HepG2 (cell line): ENCODE results near the gene PPP4C. TPM values are rescaled to one million over a fixed set of nuclear protein-coding genes. Genes with fewer than 3 reads are reported as not detected.

Experiments used
- AGO1 ChIP-seq: fragments of 200-400 bp; formaldehyde crosslinking; IDR thresholded peaks from 2 replicates; pipeline ENCODE4 v1.6.1; 2017; ENCODE audit warnings: mild to moderate bottlenecking, low read depth, low read length, moderate library complexity; ENCODE audit not compliant: poor library complexity, severe bottlenecking
- AHR ChIP-seq: IDR thresholded peaks from 2 replicates; pipeline ENCODE4 v1.6.1; 2018; ENCODE audit warnings: missing genetic modification reagents, missing compliant biosample characterization
- CBX1 ChIP-seq: IDR thresholded peaks from one replicate; pipeline ENCODE4 v1.6.1; 2016; ENCODE audit warnings: antibody characterized with exemption, low read depth
- CC2D1A ChIP-seq: sonication (generic); formaldehyde crosslinking; IDR thresholded peaks from 2 replicates; pipeline ENCODE4 v1.8.1; 2023; ENCODE audit warnings: mild to moderate bottlenecking, missing genetic modification reagents
- FOXJ3 ChIP-seq: sonication (generic); formaldehyde crosslinking; IDR thresholded peaks from 2 replicates; pipeline ENCODE4 v1.4.0; 2020; ENCODE audit warnings: missing genetic modification reagents, mild to moderate bottlenecking, borderline replicate concordance
- HMG20B ChIP-seq: conservative IDR thresholded peaks from 2 replicates; pipeline ENCODE4 v1.6.1; 2016; ENCODE audit warnings: missing genetic modification reagents, missing compliant biosample characterization
- JARID2 ChIP-seq: sonication (generic); formaldehyde crosslinking; IDR thresholded peaks from 2 replicates; pipeline ENCODE4 v1.8.1; 2023; ENCODE audit warnings: missing genetic modification reagents, inconsistent platforms; ENCODE audit not compliant: insufficient replicate concordance
- JUN ChIP-seq: sonication (generic); formaldehyde crosslinking; IDR thresholded peaks from 2 replicates; pipeline ENCODE4 v1.4.0; 2020; ENCODE audit warnings: mild to moderate bottlenecking, missing genetic modification reagents
- KDM6A ChIP-seq: IDR thresholded peaks from 2 replicates; pipeline ENCODE4 v1.6.1; 2016; ENCODE audit warnings: low read depth
- KLF16 ChIP-seq, 2 experiments: sonication (generic) in 1 of 2; formaldehyde crosslinking in 1 of 2; IDR thresholded peaks; 2 replicates each; pipeline versions ENCODE4 v1.6.1 to v1.8.0; 2016 to 2023; ENCODE audit warnings: missing genetic modification reagents in 2 of 2, missing compliant biosample characterization in 1 of 2
- NFYC ChIP-seq: IDR thresholded peaks from 2 replicates; pipeline ENCODE4 v1.6.1; 2016; ENCODE audit warnings: missing genetic modification reagents, missing compliant biosample characterization
- NPAS2 ChIP-seq: sonication (generic); formaldehyde crosslinking; IDR thresholded peaks from 2 replicates; pipeline ENCODE4 v1.8.0; 2022; ENCODE audit warnings: mild to moderate bottlenecking, missing genetic modification reagents, borderline replicate concordance
- NRL ChIP-seq: sonication (generic); formaldehyde crosslinking; IDR thresholded peaks from 2 replicates; pipeline ENCODE4 v1.5.0; 2020; ENCODE audit warnings: missing genetic modification reagents, mild to moderate bottlenecking, moderate library complexity, borderline replicate concordance
- SNAPC2 ChIP-seq: sonication (generic); formaldehyde crosslinking; IDR thresholded peaks from 2 replicates; pipeline ENCODE4 v1.8.1; 2022; ENCODE audit warnings: mild to moderate bottlenecking, missing genetic modification reagents
- SNRNP70 ChIP-seq: fragments of 200-400 bp; formaldehyde crosslinking; IDR thresholded peaks from 2 replicates; pipeline ENCODE4 v1.6.1; 2017; ENCODE audit warnings: mild to moderate bottlenecking, low read depth, low read length, moderate library complexity
- TRIM24 ChIP-seq: sonication (generic); formaldehyde crosslinking; IDR thresholded peaks from 2 replicates; pipeline ENCODE4 v1.8.0; 2022; ENCODE audit warnings: mild to moderate bottlenecking, missing genetic modification reagents
- ZBTB39 ChIP-seq: sonication (generic); formaldehyde crosslinking; IDR thresholded peaks from 2 replicates; pipeline ENCODE4 v1.5.0; 2020; ENCODE audit warnings: missing genetic modification reagents
- ZNF501 ChIP-seq: sonication (generic); formaldehyde crosslinking; IDR thresholded peaks from 2 replicates; pipeline ENCODE4 v1.5.1; 2020; ENCODE audit warnings: mild to moderate bottlenecking, moderate library complexity, missing genetic modification reagents
- ZNF503 ChIP-seq: sonication (generic); formaldehyde crosslinking; IDR thresholded peaks from 2 replicates; pipeline ENCODE4 v1.4.0; 2020; ENCODE audit warnings: missing genetic modification reagents
- ZNF761 ChIP-seq: sonication (generic); formaldehyde crosslinking; conservative IDR thresholded peaks from 2 replicates; pipeline ENCODE4 v1.4.0; 2020; ENCODE audit warnings: mild to moderate bottlenecking, missing genetic modification reagents
- ZNF839 ChIP-seq: sonication (generic); formaldehyde crosslinking; IDR thresholded peaks from 2 replicates; pipeline ENCODE4 v1.4.0; 2020; ENCODE audit warnings: missing genetic modification reagents, mild to moderate bottlenecking, borderline replicate concordance
- polyA plus RNA-seq, 8 experiments: library from polyadenylated mRNA; depleted of rRNA in 3 of 8; stranded (reverse) in 7 of 8; unstranded in 1 of 8; fragments of >200 nt; fragmentation: Illumina TruSeq in 4 of 8; extraction: Trizol in 4 of 8; gene quantifications; 2 replicates each; pipeline versions ENCODE4 v1.2.1 to v1.2.3, GENCODE V29; 2011 to 2016; ENCODE audit warnings: low read depth in 4 of 8, missing spikeins in 1 of 8, mixed read lengths in 1 of 8; ENCODE audit not compliant: insufficient read depth in 1 of 8
- total RNA-seq, 5 experiments: library from RNA; depleted of rRNA; stranded (reverse); fragments of >200 nt; fragmentation: Illumina TruSeq; extraction: Trizol; gene quantifications; 2 replicates each; pipeline ENCODE4 v1.2.3, GENCODE V29; 2016; ENCODE audit warnings: low read depth in 1 of 5
- TF ChIP-seq, protein P1 (sequence below): sonication (generic); formaldehyde crosslinking; IDR thresholded peaks from 2 replicates; pipeline ENCODE4 v1.4.0; 2020; ENCODE audit warnings: missing genetic modification reagents, borderline replicate concordance

Gene PPP4C
- total and polyA plus RNA-seq, 2 of the 13 experiments (the other 11 are each of a cell fraction or from before 2014, with no cell fraction given) = 176 to 220 TPM

DNA sequence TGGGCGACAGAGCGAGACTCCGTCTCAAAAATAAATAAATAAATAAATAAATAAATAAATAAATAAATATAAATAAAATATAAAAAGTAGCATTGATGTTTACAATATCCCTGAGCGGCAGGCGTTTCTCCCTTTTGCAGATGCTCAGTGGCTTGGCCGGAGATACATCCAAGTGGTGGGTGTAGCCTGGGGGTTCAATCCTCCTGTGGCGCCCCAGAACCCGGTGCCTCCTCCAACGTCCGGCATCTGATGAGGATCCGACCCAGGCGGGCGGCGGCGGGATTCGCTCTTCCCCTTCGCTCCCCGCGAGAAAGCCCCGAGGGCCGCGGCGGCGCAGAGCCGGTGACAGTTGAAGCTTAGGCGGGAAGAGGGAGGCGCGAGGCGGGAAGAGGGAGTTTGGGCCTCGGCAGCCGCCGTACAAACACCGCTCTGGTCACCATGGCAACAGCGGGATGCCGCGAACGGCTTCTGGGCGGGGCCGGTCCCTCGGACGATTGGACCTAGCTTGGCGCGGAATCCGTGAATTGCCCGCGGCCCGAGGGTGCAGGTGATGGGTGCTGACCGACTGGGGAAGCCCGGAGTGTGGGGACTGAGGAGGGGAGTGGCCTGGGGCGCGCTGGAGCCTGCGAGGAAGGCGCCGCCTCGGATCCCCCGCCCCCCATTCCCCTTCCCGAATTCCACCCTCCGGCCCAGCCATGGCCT is 23.0 kb upstream of the PPP4C start (continued):
- TF ChIP-seq ZNF501 (CRISPR knock-in tag) (peak; percentile 85; the same call in 1 of the 2 replicates), SNAPC2 (peak; percentile 95), KLF16 (CRISPR knock-in tag; IDR thresholded peaks at IDR 0.05) (peak; percentile 95 to 97), TRIM24 (CRISPR knock-in tag) (peak; percentile 94), KDM6A (peak; percentile 23; the same call in 1 of the 2 replicates), ZNF761 (CRISPR knock-in tag) (peak; percentile 99), NPAS2 (CRISPR knock-in tag) (no peak), CC2D1A (CRISPR knock-in tag) (peak; percentile 75; the same call in 1 of the 2 replicates), AGO1 (no peak), NRL (CRISPR knock-in tag) (peak; percentile 94), ZNF503 (CRISPR knock-in tag) (0 out of 2 replicates have a peak, but pooled peaks have one; percentile 63), CBX1 (peak; percentile 80), JUN (peak; percentile 85; the same call in 1 of the 2 replicates), FOXJ3 (CRISPR knock-in tag) (peak; percentile 67; the same call in 1 of the 2 replicates), ZNF839 (CRISPR knock-in tag) (peak; percentile 87; the same call in 1 of the 2 replicates), ZBTB39 (CRISPR knock-in tag) (peak; percentile 91; the same call in 1 of the 2 replicates), NFYC (CRISPR knock-in tag) (peak; percentile 65), HMG20B (CRISPR knock-in tag) (peak; percentile 73), AHR (CRISPR knock-in tag) (peak; percentile 97), JARID2 (CRISPR knock-in tag) (no peak), SNRNP70 (no peak)
- TF ChIP-seq, protein P1, sequence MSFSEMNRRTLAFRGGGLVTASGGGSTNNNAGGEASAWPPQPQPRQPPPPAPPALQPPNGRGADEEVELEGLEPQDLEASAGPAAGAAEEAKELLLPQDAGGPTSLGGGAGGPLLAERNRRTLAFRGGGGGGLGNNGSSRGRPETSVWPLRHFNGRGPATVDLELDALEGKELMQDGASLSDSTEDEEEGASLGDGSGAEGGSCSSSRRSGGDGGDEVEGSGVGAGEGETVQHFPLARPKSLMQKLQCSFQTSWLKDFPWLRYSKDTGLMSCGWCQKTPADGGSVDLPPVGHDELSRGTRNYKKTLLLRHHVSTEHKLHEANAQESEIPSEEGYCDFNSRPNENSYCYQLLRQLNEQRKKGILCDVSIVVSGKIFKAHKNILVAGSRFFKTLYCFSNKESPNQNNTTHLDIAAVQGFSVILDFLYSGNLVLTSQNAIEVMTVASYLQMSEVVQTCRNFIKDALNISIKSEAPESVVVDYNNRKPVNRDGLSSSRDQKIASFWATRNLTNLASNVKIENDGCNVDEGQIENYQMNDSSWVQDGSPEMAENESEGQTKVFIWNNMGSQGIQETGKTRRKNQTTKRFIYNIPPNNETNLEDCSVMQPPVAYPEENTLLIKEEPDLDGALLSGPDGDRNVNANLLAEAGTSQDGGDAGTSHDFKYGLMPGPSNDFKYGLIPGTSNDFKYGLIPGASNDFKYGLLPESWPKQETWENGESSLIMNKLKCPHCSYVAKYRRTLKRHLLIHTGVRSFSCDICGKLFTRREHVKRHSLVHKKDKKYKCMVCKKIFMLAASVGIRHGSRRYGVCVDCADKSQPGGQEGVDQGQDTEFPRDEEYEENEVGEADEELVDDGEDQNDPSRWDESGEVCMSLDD = no peak
